ENCODE measurements around the gene GALNT13.
A peak's percentile ranks its signal among the peaks of the same experiment; 100 is the strongest.

GRCh38 chr2:153870308-153870707 is 1.4 kb upstream of the GALNT13 start:
- TF ChIP-seq, protein P1, sequence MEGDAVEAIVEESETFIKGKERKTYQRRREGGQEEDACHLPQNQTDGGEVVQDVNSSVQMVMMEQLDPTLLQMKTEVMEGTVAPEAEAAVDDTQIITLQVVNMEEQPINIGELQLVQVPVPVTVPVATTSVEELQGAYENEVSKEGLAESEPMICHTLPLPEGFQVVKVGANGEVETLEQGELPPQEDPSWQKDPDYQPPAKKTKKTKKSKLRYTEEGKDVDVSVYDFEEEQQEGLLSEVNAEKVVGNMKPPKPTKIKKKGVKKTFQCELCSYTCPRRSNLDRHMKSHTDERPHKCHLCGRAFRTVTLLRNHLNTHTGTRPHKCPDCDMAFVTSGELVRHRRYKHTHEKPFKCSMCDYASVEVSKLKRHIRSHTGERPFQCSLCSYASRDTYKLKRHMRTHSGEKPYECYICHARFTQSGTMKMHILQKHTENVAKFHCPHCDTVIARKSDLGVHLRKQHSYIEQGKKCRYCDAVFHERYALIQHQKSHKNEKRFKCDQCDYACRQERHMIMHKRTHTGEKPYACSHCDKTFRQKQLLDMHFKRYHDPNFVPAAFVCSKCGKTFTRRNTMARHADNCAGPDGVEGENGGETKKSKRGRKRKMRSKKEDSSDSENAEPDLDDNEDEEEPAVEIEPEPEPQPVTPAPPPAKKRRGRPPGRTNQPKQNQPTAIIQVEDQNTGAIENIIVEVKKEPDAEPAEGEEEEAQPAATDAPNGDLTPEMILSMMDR (IDR thresholded peaks at IDR 0.05), result peak; percentile 27; the same call in 1 of the 2 replicates
- no peak for TF ChIP-seq ZFX (IDR thresholded peaks at IDR 0.05; ENCODE audit: borderline replicate concordance)
